Measurements from ENCODE around the gene WDR33.
"Not testable (repeated sequence)": the region's sequence is repeated elsewhere in the genome, so short reads cannot be mapped to it uniquely, and the experiment has no call there.

The WDR33 gene

DNA sequence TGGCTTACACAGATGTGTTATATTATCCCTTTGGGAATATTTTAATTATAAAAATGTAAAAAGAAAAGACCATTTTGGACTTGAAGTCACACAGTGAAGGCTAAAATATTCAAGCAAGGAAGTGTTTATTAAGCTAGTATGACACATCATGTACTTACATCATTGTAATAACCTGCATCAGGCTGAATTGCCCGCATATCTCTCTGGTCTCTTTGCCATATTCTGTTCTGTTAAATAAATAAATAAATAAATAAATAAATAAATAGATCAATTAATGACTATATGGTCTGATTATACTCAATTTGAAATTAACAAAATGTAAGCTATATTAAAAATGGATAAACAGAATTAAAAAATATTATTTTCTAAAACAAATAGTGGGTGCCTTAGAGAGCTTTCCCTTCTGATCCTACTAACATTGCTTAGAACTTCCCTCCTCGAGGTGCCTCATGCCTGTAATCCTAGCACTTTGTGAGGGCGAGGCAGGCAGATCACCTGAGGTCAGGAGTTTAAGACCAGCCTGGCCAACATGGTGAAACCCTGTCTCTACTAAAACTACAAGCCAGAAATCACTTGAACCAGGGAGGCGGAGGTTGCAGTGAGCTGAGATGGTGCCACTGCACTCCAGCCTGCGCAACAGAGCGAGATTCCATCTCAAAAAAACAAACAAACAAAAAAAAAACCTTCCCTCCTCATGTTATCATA is 42.0 kb downstream of the WDR33 start:
- peaks cover 32% of the 10 kb centered on the region for H3K79me2 ChIP-seq (ENCODE audit: control insufficient read depth, insufficient read depth, low read length, unreplicated experiment)
- H3K27ac ChIP-seq (ENCODE audit: low read depth, low read length), result no peak overlapping the region; the same call in 1 of the 2 replicates
- H3K4me1 ChIP-seq (ENCODE audit: control insufficient read depth, insufficient read depth, low read length, unreplicated experiment), result peaks cover 23% of the 10 kb centered on the region
- H3K4me3 ChIP-seq (ENCODE audit: low read depth, low read length), result no peak overlapping the region
- H2AFZ ChIP-seq (ENCODE audit: low read length, unreplicated experiment), result no peak overlapping the region
- H3K36me3 ChIP-seq (ENCODE audit: insufficient read depth, low read length), result peaks cover 21% of the 10 kb centered on the region; the same call in 1 of the 2 replicates
- H3K27me3 ChIP-seq (ENCODE audit: insufficient read depth, low read length), result no peaks in the 10 kb centered on the region

DNA sequence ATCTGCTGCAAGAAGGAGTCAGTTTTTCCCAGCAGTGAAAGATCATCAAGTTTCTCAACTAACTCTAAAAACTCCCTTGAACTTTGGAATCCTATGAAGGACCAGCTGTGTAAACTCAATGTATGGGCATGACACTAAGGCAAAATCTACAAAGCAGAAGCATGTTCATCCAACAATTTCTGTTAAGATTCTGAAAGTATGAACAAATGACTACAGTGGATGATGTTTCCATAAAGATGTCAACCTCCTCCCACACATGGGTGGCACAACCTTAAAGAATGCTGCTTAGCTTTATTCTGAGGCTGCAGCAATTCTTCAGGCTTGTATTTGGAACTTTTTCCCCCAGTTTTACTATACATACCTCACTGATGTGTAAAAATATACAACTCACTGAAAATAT is 47.2 kb downstream of the WDR33 start:
- Histone ChIP-seq H3K36me3 (ENCODE audit: insufficient read depth, low read length) (peaks cover 32% of the 10 kb centered on the region), H3K79me2 (ENCODE audit: control insufficient read depth, insufficient read depth, low read length, unreplicated experiment) (peaks cover 2% of the 10 kb centered on the region), H3K4me3 (ENCODE audit: low read depth, low read length) (no peak overlapping the region)

DNA sequence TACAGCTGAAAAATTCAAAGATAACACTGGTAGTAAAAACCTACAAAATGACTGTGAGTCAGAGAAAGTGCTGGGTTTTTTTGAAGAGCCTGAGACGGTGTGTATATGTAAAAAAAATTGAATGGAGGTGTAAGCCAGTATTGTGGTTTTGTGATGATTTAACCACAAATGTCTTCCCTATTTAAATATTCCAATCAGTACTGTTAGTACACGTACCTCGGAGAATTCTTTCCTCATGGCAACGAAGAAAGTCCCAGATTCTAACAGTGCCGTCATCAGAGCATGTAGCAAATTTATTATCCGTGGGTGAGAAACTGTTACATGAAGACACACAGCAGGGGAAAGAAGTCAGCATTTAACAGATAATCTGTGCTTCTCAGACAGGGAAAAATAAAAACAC is 48.1 kb downstream of the WDR33 start:
- no peak overlapping the region for H3K4me3 ChIP-seq (ENCODE audit: low read depth, low read length)
- no peaks in the 10 kb centered on the region for H3K79me2 ChIP-seq (ENCODE audit: control insufficient read depth, insufficient read depth, low read length, unreplicated experiment)
- peaks cover 35% of the 10 kb centered on the region for H3K36me3 ChIP-seq (ENCODE audit: insufficient read depth, low read length)
- no peak overlapping the region for H3K27ac ChIP-seq (ENCODE audit: low read depth, low read length)
- no peaks in the 10 kb centered on the region for H3K4me1 ChIP-seq (ENCODE audit: control insufficient read depth, insufficient read depth, low read length, unreplicated experiment)
- no peaks in the 10 kb centered on the region for H3K27me3 ChIP-seq (ENCODE audit: insufficient read depth, low read length)
- no peak overlapping the region for H2AFZ ChIP-seq (ENCODE audit: low read length, unreplicated experiment)

More for the DNA sequence above, 47.2 kb downstream of the WDR33 start:
- H2AFZ ChIP-seq (ENCODE audit: low read length, unreplicated experiment), result no peak overlapping the region
- no peak overlapping the region for H3K27ac ChIP-seq (ENCODE audit: low read depth, low read length)
- H3K4me1 ChIP-seq (ENCODE audit: control insufficient read depth, insufficient read depth, low read length, unreplicated experiment), result no peaks in the 10 kb centered on the region
- H3K27me3 ChIP-seq (ENCODE audit: insufficient read depth, low read length), result no peaks in the 10 kb centered on the region

DNA sequence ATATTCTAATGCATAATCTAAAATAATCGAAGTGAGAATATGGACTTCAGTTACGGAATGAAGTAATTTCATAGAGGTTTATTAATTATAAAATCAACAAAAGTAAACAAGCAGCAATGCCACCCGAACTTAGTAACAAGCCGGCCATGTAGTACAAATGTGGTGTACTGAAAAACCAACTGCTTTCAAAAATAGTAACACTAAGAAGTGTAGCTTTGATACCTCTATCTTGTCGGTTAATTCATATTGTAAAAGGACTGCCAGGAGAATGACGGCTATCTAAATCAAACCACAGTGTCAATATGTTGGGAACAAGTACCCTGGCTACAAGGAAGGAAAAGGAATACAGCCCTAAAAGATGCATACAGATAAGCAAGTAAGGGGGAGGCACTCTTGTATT is 48.5 kb downstream of the WDR33 start:
- Histone ChIP-seq H3K27ac (ENCODE audit: low read depth, low read length) (no peak overlapping the region), H3K4me3 (ENCODE audit: low read depth, low read length) (no peak overlapping the region), H3K4me1 (ENCODE audit: control insufficient read depth, insufficient read depth, low read length, unreplicated experiment) (no peaks in the 10 kb centered on the region), H3K79me2 (ENCODE audit: control insufficient read depth, insufficient read depth, low read length, unreplicated experiment) (no peaks in the 10 kb centered on the region), H2AFZ (ENCODE audit: low read length, unreplicated experiment) (no peak overlapping the region), H3K36me3 (ENCODE audit: insufficient read depth, low read length) (peaks cover 33% of the 10 kb centered on the region), H3K27me3 (ENCODE audit: insufficient read depth, low read length) (no peaks in the 10 kb centered on the region)

DNA sequence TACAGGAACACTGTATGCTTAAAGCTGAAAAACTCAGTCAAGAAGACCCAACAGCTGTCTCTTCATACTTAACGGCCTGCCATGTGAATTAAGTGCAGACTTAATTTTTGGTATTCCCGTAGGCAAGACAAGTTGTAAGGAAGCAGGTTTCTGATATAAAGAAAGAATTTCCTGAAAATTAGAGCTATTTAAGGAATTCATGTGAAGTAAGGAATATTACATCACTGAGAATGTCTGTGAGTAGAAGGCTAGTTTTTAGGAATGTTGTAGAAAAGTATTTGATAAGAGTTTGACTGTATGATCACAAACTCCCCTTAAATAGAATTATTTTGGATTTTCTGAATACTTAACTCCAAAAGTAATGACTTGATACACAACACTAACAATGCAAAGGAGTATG is 51.0 kb downstream of the WDR33 start:
- Histone ChIP-seq H3K27me3 (ENCODE audit: insufficient read depth, low read length) (no peaks in the 10 kb centered on the region), H3K36me3 (ENCODE audit: insufficient read depth, low read length) (peaks cover 33% of the 10 kb centered on the region)

DNA sequence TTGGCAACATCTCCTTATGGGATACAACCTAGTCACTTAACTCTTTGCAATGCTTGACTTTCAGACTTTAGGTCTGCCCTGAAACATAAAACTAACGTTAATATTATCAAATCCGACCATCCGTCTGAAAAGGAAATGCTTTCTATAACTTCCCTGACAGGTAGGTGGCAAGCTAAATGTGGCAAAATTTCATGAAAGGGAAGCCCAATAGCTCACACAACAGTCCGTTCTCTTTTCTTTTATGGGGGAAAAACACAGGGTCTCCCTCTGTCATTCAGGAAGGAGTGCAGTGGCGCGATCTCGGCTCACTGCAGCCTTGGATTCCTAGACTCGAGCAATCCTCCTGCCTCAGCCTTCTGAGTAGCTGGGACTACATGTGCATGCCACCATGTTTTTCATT is 56.8 kb downstream of the WDR33 start:
- no peak overlapping the region for H3K4me3 ChIP-seq (ENCODE audit: low read depth, low read length)
- H3K79me2 ChIP-seq (ENCODE audit: control insufficient read depth, insufficient read depth, low read length, unreplicated experiment), result no peaks in the 10 kb centered on the region
- H3K4me1 ChIP-seq (ENCODE audit: control insufficient read depth, insufficient read depth, low read length, unreplicated experiment), result peaks cover 6% of the 10 kb centered on the region
- H3K27me3 ChIP-seq (ENCODE audit: insufficient read depth, low read length), result no peaks in the 10 kb centered on the region
- H2AFZ ChIP-seq (ENCODE audit: low read length, unreplicated experiment), result no peak overlapping the region
- H3K36me3 ChIP-seq (ENCODE audit: insufficient read depth, low read length), result peaks cover 6% of the 10 kb centered on the region
- no peak overlapping the region for H3K27ac ChIP-seq (ENCODE audit: low read depth, low read length)

More for the DNA sequence above, 51.0 kb downstream of the WDR33 start:
- Histone ChIP-seq H3K4me3 (ENCODE audit: low read depth, low read length) (no peak overlapping the region), H3K4me1 (ENCODE audit: control insufficient read depth, insufficient read depth, low read length, unreplicated experiment) (no peaks in the 10 kb centered on the region), H2AFZ (ENCODE audit: low read length, unreplicated experiment) (no peak overlapping the region), H3K27ac (ENCODE audit: low read depth, low read length) (no peak overlapping the region), H3K79me2 (ENCODE audit: control insufficient read depth, insufficient read depth, low read length, unreplicated experiment) (no peaks in the 10 kb centered on the region)

DNA sequence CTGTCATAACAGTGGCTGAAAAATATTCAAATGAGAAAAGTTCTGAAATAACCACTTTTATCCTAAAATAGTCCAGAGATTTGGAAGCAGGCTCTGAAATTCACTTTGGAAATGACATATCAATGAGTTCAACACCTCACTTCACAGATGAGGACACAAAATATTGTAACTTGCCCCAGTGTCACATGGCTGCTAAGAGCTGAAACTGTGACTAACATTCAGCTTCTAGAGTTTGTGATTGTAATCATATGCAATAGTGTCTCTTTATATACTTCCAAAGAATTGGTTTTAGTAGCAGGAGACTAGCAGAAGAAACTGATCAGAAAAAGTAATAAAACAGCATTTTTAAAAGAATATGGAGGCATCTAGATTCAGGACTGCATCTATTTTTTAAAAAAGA is 57.6 kb downstream of the WDR33 start:
- Histone ChIP-seq H3K4me3 (ENCODE audit: low read depth, low read length) (no peak overlapping the region), H3K4me1 (ENCODE audit: control insufficient read depth, insufficient read depth, low read length, unreplicated experiment) (peaks cover 6% of the 10 kb centered on the region), H3K27me3 (ENCODE audit: insufficient read depth, low read length) (no peaks in the 10 kb centered on the region), H2AFZ (ENCODE audit: low read length, unreplicated experiment) (no peak overlapping the region), H3K27ac (ENCODE audit: low read depth, low read length) (no peak overlapping the region), H3K36me3 (ENCODE audit: insufficient read depth, low read length) (peaks cover 4% of the 10 kb centered on the region), H3K79me2 (ENCODE audit: control insufficient read depth, insufficient read depth, low read length, unreplicated experiment) (no peaks in the 10 kb centered on the region)

DNA sequence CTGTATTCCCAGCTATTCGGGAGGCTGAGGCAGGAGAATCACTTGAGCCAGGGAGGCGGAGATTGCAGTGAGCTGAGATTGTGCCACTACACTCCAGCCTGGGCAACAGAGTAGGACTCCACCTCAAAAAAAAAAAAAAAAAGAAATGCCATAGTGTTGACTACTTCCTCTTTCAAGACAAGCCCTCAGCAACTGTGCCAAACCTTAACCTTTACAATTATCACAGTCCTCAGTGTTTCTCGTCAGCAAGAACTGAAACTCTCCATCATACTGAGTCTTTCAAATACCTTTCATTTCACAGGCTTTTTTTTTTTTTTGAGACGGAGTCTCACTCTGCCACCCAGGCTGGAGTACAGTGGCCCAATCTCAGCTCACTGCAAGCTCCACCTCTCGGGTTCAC is 61.4 kb downstream of the WDR33 start:
- H3K4me3 ChIP-seq (ENCODE audit: low read depth, low read length); H3K79me2 ChIP-seq (ENCODE audit: control insufficient read depth, insufficient read depth, low read length, unreplicated experiment); H2AFZ ChIP-seq (ENCODE audit: low read length, unreplicated experiment); H3K4me1 ChIP-seq (ENCODE audit: control insufficient read depth, insufficient read depth, low read length, unreplicated experiment); H3K36me3 ChIP-seq (ENCODE audit: insufficient read depth, low read length); H3K27me3 ChIP-seq (ENCODE audit: insufficient read depth, low read length): not testable (repeated sequence)
- peak overlapping the region; percentile 12; the same call in 1 of the 2 replicates for H3K27ac ChIP-seq (ENCODE audit: low read depth, low read length)

DNA sequence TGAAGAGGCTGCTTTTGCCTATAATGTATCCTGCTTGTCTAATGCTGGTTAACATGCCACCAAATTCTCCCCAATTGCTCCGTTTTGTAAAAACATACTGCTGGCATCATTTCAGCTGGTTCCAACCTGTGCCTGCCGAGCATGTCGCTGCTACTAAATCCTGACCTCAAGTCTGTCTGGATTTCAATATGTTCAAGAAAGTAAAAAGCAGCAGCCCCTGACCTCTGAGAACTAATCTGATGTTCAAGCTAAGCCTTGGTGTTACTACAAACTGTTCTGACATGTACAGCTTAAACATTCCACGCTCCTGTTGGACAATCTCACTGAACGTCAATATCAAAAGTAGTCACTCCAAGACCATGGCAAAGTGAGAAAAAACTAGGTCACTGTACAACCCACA is 63.4 kb downstream of the WDR33 start:
- no peak overlapping the region for H3K27ac ChIP-seq (ENCODE audit: low read depth, low read length)
- H3K27me3 ChIP-seq (ENCODE audit: insufficient read depth, low read length), result no peaks in the 10 kb centered on the region
- H3K4me3 ChIP-seq (ENCODE audit: low read depth, low read length), result no peak overlapping the region
- no peaks in the 10 kb centered on the region for H3K79me2 ChIP-seq (ENCODE audit: control insufficient read depth, insufficient read depth, low read length, unreplicated experiment)
- H2AFZ ChIP-seq (ENCODE audit: low read length, unreplicated experiment), result no peak overlapping the region
- H3K36me3 ChIP-seq (ENCODE audit: insufficient read depth, low read length), result peaks cover 12% of the 10 kb centered on the region; the same call in 1 of the 2 replicates
- peaks cover 6% of the 10 kb centered on the region for H3K4me1 ChIP-seq (ENCODE audit: control insufficient read depth, insufficient read depth, low read length, unreplicated experiment)

DNA sequence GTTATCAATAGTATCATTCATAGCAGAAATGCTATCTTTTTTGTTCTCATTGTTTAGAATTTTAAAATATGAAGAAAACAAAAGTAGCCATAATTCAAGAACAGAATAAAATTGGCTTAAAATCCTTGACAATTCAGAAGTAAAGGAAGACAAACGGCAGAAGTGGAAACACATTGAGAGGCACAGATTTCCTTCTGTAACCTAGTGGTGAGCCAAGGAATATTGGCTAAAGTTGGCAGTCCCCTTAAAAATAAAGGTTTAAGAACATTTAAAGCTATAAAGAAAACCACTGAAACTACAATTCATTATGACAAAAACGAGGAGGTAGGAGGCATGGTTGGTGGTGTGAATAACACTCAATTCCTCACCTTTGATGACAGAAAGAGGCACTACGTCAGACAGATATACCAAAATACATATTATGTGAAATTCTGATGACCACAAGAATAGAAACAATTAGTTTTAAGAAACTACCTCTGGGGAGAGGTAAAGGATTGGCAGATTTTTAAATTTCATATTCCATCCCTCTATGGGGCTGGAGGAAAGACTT is 67.4 kb downstream of the WDR33 start:
- Histone ChIP-seq H3K27ac (ENCODE audit: low read depth, low read length) (no peak overlapping the region), H3K27me3 (ENCODE audit: insufficient read depth, low read length) (no peaks in the 10 kb centered on the region), H3K4me3 (ENCODE audit: low read depth, low read length) (no peak overlapping the region), H3K4me1 (ENCODE audit: control insufficient read depth, insufficient read depth, low read length, unreplicated experiment) (no peaks in the 10 kb centered on the region), H2AFZ (ENCODE audit: low read length, unreplicated experiment) (no peak overlapping the region), H3K36me3 (ENCODE audit: insufficient read depth, low read length) (peaks cover 12% of the 10 kb centered on the region; the same call in 1 of the 2 replicates), H3K79me2 (ENCODE audit: control insufficient read depth, insufficient read depth, low read length, unreplicated experiment) (no peaks in the 10 kb centered on the region)

DNA sequence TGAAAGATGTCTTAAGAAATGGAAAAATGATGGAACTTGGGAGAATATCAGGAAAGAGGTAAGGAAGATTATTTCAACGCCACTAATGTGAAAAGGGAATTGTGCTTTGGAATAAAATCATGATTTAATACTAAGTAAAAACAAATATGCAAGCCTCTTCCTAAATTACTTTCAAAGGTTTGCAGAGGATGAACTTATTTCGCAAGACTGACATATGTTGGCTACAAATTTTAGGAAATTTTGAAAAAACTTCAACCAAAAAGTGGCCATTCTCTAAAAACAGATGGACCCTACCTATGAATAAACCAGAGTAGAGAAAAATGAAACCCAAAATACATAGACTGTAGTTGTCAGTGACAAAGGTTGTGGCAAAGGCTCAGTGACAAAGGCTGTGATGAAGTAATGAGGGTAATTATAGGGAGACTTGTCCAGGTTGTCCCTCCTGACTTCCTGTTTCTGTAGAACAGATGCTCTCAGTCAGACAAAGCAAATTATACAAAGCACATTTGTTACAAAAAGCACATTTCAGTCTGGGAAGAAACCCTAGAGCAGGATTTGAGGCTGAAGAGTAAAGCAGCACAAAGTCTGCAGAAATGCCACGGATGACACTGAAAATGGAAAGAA is 70.2 kb downstream of the WDR33 start:
- H3K4me1 ChIP-seq (ENCODE audit: control insufficient read depth, insufficient read depth, low read length, unreplicated experiment), result no peaks in the 10 kb centered on the region
- H3K79me2 ChIP-seq (ENCODE audit: control insufficient read depth, insufficient read depth, low read length, unreplicated experiment), result no peaks in the 10 kb centered on the region
- H3K27ac ChIP-seq (ENCODE audit: low read depth, low read length), result no peak overlapping the region

More for the DNA sequence above, 70.2 kb downstream of the WDR33 start:
- H2AFZ ChIP-seq (ENCODE audit: low read length, unreplicated experiment), result no peak overlapping the region
- H3K27me3 ChIP-seq (ENCODE audit: insufficient read depth, low read length), result no peaks in the 10 kb centered on the region
- no peak overlapping the region for H3K4me3 ChIP-seq (ENCODE audit: low read depth, low read length)
- H3K36me3 ChIP-seq (ENCODE audit: insufficient read depth, low read length), result peaks cover 12% of the 10 kb centered on the region; the same call in 1 of the 2 replicates

Measured in ACC112 (cell line).